HG02678 (cell line): ENCODE data around the gene PCCA.
A peak's percentile ranks its signal among the peaks of the same experiment; 100 is the strongest.

ENCODE experiments used
- ATAC-seq: cut with Tn5 transposase; IDR thresholded peaks from one replicate; pipeline ENCODE4 v1.9.1; 2021; ENCODE audit warnings: mild to moderate bottlenecking, moderate library complexity; ENCODE audit not compliant: unreplicated experiment

The PCCA gene

DNA sequence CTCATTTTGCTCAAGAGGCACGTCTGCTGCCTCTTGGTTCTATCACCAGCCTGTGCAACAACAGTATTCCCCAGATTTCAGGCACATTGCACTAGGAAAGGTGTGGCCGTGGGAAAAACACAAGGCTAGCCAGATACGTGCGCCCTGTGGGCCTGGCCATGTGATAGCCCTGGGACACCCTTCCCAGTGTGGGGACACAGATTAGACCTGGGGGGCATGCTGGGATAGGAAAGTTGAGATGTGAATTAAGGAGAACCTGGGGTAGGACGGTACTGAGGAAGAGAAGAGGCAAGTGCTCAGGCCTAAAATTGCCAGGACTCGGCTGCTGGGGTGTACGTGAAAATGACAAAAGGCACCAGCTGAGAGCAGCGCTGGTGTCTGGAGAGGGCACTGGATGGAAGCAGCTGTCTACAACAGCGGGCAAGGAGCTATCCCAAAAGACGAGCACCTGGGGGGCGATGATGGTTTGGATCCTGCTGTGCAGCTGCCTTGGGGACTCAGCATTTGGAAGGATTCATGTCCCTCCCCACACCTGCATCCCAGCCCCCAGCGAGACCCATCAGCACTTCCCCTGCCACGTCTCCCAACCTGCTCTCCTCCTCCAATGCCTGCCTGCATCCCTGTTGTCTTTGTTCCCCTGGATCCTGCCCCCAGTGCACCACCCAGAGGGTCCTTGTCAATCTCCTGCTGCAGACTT is 445.4 kb downstream of the PCCA start:
- ATAC-seq = no peak

DNA sequence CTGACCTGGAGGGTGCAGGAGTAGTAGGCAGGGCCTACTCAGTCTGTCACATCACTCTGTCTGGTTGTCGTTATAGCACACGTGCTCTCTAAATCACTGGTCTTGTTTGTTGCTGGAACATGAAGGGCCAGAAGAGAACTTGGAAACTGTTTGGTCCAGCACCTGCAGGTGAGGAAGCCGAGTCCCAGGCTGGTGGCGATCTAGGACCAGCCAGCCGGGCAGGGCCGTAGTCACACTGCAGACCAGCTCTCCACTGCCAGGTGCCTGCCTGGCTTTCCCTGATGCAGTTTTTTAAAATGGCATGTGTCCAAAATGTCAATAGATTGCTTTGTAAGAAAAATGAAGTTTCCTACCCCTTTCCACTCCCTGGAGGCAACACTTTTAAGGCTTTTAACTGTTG is 446.0 kb downstream of the PCCA start:
- ATAC-seq = no peak

DNA sequence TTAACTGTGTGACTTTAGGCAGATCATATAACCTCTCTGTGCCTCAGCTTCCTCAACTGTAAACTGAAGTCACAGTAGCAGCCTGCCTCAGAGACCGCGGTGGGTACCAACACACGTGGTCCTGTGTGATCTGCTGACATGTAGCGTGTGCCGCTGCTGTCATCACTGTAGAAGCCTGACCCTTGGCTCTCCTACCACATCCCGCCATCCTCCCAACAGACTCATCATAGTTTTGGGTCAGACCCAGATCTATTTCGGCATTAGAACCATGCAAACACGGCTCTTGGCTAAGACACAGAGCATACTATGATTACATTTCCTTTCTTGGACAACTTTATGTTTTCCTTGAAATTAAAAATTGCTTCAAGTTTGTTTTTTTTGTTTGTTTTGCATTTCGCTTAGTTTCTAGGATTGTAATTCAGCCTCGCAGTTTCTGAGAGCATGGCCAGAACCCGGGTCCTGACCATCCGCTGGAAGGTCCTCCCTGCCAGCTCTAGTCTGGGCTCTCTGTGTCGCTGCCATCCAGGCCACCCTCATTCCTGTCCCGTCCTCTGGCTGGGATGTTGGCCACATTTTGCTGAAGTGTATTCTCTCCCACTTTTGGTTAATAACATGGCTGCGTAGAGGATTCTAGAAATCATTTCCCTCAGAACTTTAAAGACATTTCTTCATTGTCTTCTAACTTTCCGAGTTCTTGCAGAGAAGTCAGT is 446.7 kb downstream of the PCCA start:
- ATAC-seq = no peak

DNA sequence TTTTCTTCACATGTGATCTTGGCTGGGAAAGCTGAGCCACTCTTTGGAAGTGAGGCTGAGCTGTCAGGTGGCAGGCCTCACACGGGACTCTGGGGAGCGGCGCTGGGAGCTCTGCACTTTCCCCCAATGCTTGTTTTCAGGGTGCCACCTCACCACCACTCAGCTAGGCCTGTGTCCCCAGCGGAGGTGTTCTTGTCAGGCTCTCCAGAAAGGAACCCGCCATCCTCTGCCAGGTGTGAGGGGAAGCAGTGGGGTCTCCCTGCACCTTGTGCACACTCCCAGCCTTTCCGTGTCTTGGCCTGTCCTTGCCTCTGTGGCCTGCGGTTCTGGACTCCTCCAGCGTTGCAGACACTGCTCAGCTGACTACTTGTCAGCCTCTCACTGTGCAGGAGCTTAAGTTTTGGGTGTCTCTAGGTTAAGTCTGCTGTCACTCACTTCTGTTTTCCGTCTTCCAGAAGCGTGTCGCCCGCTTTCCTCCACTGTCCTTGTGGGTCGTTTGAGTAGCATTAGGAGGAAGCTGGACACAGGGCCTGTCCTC is 447.8 kb downstream of the PCCA start:
- no peak for ATAC-seq

DNA sequence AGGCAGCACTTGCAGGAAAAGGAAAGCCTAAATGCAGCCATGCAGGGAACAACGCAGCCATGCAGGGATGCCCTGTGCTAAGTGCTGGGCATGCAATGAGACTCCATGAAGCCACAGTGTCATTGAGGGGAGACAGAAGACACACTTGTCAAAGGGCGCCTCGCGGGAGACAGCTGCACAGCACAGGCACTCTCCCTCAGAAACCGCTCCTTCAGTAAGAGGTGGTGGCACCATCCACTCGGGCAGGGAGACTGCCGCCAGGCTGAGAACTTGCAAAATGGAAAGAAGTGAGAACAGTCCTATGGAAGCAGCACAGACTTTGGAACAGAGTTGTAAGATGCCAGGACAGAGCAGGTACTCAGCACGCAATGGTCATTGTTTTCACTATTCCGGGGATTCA is 448.6 kb downstream of the PCCA start:
- no peak for ATAC-seq

DNA sequence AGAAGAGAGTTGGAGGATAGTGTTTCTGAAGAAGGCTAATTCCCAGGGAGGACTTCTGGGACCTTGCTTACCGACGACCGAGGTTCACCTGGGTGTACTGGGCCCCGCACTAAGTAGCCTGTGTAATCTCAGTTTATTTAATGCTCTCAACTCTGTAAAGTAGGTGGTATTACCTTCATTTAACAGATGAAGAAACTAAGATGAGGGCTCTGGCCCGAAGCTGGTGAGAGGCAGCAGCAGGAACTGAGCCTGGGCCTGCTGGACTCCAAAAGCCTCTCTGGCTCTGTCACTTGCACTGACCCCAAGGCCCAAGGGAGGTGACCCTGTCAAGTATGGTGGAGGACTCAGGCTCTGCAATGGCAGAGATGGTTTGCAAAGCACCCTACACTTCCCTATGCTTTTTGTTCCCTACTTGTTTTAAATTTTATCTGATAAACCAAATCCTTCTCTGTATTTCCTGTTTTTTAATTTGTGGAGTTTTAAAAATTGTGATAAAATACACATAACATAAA is 449.1 kb downstream of the PCCA start:
- no peak for ATAC-seq

DNA sequence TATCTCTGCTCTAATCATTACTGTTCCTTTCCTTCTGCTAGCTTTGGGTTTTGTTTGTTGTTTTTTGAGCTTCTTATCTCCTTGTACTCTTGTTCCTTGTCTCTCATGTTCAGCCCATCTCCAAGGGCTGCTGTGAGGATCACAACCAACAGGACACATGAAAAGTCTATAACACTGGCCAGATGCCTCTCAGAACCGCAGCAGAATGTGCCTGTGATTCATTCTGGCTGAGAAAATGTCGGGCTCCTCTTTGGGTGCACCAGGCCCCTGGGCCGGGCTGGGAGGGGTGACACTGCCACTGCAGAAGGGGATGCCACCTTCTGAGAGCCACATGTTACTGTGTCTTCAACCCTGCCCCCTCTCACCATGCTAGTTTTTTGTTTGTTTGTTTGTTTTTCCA is 451.7 kb downstream of the PCCA start:
- no peak for ATAC-seq

DNA sequence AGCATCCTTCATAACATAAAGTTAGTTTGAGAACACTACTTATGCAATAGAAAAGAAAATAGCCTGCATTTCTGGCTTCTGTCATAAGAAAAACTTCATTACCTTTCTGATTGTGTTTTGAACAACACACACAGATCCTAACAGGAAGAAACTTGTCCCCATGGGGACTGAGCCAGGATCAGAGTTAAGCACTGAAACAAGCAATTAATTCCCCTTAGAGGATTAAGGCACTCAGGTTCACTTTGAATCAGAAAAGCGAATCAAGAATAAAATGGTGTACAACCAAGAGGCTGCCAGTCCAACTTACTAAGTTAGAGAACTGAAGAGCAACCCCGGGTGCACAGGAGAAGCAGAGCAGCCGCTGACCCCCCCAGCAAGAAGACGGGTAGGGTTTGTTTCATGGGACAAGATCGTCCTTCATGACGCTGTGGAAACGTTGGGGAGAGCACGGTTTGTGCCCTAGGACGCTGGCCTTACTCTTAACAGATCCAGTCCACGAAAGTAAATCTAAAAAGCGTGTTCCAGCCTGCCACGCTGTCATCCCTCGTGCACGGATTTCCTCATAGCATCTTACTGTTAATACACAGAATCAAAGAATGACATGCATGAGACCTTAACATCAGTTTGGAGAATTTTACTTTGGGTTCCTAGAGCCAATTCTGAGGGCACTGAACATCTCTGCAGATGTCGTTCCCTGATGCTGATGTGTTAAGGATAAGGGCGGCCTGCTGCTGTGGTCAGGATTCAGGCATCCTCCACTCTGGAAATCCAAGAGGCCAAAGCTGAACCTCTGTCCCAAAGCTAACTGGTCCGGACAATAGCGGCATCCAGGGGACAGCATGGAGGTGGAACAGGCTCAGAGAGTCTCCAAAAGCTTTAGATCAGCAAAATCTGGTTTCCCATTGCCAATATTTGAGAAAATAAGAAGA is 453.3 kb downstream of the PCCA start:
- no peak for ATAC-seq

DNA sequence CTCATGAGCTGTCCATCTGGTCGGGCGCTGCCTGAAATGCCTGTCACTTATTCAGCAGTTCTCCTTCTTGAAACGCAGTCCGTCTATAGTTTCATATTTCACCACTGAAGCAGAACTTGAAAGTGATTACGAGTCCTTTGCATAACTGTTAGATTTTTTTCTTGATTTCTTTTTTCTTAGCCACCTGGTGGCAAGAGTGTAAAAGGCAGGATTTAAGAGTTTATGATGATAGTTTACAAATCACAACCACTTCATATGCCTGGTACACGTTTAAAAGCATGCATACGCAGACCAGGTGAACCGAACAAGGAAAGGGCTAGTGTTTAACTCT is 453.9 kb downstream of the PCCA start:
- ATAC-seq = peak; percentile 85

DNA sequence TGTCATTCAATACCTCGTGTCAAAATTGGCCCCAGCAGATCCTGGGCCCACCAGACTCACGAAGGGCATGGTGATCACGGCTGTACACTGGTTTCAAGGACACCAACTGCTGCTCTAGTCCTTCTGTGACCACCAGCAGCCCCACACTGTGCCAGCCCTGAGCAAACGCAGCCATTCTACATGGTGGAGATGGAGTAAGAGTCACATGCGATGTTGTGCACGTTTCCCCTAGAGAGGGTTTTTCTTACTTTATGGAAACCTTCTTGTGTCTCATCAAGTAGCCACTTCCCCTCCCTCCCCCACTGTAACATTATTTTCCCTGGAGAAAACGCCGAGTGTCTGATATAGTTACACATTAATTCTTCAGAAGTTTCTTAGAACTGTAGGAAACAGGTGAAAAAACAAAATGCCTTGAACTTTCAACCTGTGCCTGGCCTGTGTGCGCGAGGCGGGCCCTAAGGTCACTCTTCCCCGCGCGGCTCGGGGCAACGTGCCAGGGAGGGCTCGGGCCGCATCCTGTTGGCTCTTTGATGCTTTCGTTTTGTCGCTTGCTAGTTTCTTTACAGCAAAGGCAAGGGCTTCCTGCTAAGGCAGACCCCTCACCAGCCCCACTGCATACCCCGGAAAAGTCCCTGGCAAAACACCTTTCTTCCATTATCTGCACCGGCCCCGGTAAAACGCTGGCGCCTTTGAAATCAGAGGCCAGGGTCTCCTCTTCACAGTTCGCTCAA is 455.1 kb downstream of the PCCA start:
- no peak for ATAC-seq

DNA sequence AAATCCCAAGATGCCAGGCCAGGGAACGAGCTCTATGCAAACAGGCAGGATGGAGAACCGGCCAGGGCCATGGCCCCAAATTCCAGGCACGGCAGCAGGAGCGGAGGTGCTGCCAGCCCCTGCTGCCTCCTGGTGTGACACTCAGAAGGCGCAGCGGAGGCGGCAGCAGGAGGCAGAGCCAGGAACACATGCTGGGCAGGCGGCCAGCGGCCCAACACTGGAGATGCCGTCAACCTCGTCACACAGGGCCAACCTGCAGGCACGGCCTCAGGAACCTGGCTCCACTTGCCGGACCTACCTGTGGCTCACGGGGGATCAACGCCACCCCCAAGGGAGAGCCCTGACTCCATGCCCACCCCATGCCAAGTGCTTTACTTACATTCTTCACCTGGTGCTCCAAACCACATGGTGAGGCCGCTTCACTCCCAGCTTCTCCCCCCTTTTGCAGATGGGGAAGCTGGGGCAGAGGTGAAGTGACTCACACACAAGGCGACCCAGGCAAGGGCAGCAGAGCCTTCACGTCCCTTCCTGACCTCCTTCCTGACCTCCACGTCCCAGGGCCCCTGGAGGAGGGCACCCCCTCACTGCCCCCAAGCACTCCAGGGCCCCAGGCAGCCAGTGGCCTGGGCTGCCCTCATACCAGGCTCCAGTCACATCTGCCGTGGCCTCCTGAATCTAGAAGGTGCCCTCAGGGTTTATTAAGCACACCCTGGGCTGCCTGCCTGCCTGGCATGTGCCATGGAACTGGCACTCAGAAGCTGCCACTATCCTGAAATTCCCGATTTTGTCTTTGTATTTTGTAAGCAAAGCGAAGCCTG is 456.2 kb downstream of the PCCA start:
- no peak for ATAC-seq

DNA sequence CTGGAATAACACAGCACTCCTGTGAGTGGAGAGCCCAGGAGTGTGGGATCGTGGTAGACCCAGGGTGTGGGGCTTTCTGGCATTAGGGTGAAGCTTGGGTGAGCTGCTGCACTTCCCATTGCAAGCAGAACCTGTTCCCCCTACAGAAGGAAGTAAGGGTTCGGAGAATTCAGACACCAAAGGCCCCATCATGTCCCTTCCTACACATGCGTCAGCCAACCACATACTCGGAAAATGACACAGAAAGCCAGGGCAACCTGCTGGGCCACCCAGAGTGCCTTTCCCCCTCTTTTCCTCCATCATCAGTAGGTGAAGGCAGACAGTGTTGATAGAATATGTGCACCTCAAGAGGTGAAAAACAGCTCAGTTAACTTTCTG is 456.8 kb downstream of the PCCA start:
- no peak for ATAC-seq

DNA sequence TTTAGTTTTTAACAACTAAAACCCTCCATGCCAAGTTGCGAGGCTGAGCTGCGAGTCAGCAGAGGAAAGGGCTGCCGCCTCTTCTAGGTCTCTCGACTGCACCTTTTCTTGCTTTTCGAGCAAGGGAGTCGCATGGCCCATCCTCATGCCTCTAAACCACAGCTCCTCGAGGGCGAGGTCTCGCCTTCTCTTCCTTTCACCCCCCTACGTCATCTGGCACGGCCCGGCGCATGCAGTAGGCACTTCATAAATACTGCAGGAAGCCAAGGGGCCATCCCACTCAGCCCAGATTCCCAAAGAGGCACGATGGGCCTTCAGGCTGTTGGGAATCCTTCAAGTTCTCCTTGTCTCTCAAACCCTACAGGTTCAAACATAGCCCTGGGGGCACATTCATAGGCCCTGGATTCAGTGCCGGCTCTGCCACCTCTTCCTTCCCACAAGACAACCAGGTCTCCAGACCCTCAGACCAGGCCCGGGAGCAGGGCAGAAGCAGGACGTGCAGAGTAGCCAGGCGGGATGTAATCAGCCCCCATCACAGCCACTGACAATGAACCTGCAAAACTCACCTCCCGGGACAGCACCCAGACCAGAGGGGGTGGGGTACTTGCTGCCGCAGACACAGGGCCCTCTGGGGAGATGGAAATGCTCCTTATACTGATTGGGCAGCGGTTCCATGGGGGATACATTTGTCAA is 458.0 kb downstream of the PCCA start:
- no peak for ATAC-seq

DNA sequence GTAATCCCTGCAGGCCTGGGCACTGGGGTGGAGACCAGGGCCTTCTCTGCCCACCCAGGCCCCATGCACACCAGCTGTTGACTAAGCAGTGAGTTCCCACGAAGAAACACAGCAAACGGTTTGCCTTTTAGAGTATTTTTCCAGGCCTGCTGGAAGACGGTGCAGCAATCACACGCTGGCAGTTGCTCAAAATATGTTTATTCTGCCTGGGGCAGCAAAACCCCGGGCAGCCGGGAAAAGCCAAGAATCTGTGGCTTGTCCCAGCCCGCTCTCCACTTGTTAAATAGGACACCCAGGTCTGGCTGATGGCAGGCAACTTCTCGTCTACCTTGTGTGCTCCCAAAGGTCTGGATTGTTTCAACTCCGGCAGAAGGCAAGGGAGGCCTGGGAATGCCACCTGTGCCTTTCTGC is 458.9 kb downstream of the PCCA start:
- ATAC-seq = no peak

DNA sequence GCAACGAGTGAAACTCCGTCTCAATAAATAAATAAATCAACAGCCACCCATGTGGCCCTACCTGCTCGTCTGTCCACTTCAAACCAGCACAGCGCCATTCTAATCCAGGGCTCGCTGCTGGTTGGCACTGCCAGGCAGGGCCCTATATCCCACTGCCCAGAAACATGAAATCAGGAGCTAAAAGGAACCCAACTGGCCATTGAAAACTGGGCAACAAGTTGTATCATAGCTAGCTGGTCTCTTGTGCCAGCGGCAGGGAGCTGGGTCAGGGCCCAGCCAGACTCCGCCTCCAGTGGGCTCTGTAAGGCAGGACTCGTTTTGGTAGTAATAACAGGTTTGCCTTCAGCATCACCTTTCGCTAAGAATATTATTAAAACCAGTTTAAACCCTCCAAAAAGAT is 460.4 kb downstream of the PCCA start:
- no peak for ATAC-seq

DNA sequence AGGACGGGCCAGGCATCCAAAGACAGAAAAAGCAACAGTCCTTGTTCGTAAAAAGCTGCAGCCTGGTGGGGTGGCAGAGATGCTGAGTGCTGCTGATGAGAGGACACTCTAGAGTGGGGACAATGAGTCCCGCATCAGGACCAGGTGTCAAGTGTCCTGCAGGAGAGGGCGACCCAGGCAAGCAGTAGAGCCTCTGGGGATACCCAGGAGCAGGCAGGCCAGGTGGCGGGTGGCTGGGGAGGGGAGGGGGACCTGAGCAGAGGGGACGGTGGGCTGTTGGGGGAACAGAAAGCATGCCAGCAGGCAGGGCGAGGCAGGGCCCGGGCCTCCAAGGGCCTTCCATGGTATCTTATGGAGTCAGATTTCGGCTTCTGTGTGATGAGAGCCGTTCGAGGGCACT is 463.9 kb downstream of the PCCA start:
- ATAC-seq = no peak

DNA sequence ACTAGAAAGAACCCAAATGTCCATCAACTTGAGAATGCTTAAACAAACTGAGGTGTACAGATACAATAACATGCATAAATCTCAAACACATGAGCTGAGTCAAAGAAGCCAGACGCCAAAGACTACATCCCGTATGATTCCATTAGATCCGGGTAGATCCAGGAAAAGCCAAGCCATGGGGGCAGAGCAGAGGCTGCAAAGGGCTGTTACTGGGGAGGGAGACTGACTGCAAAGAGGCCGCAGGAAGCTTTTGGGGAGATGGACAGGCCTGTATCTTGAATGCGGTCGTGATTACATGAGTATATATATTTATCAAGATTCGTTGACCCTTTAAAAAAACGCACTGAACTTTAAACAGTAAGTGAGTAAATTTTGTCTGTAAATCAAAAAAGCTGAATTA is 471.0 kb downstream of the PCCA start:
- ATAC-seq = no peak

DNA sequence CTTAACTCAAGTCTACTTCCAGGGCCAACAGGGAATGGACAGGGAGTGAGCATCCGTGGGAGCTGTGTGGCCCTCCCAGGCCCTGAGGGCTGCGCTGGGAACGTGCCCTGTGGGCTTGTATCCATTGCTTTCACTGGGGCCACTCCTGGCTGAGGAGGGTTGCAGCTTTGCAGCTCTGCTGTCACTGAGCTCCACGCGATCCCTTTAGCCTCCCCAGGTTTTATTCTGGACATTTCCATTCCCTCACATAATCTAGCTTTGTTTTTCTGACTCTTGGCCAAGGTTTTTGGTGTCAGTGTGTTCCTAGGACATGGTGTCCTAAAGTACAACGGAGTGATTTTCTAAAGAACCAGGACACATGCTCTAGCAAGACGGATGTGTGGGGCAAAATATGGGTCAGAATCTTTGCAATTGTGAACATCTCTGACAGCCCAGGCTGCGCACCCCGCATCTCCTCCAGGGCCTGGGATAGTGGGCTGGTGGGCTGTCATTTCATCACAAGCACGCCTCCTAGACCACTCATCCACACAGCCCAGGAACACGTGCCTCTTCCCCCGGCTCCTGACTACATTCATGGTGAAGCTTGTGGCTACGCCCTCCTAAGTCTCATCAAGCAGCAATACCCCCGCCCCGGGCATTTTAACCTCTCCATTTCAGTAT is 471.7 kb downstream of the PCCA start:
- no peak for ATAC-seq

DNA sequence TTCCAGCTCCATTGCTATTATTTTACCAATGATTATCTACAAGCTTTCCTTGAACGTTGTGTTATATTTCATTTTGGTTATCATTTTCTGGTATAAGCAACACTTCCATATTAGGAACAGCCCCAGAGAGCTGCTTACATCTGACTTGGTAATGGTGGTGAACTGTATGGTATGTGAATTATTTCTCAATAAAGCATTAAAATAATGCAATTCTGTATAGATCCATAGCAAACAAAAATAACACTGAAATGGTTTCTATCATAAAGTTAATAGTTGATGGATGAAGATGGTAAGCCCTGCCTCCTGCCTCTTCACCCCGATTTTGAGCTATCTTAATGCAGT is 472.2 kb downstream of the PCCA start:
- no peak for ATAC-seq
